ENCODE measurements around the gene GLYR1. TPM values are rescaled to one million over a fixed set of nuclear protein-coding genes. Genes with fewer than 3 reads are reported as not detected.

The GLYR1 gene
- total and polyA plus RNA-seq, 2 donors from 2014 or later: 47.9 to 119 TPM

DNA sequence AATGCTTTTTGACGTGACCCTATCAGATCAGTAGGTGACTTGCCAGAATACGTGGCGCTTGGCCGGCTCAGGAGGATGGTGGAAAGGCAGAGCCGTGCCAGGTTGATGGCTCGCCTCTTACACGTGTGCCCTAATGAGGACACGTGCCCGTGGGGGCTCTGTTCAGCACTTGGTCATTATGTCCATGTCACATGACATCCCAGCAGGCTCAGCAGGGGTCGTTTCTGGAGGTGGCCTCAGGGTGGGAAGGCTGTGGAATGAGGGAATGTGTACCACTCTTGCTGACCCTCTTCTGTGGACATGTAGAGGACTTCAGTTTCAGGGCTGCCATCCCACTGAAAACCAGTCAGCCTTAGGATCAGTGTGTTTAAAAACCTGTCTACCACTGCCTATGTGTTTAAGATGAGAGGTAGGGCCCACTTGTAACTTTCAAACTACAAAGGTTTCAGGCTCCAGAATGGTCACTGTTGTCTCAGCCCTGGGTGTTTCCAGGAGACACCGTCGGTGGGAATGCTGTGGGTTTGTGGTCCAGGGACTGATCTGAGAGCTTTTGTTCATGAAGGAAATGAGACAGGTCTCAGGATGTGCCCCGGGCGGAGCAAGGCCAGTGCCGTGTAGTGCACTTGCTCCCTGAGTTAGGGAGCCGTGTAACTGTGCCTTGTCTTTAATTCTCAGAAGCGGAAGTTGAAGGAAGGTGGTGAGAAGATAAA lies 12.3 kb upstream of the GLYR1 start:
- Histone ChIP-seq H3K9me3 (ENCODE audit: control insufficient read depth in 2 of 3, insufficient read depth in 1 of 3, low read length in 3 of 3) (no peaks in the 10 kb centered on the region), H3K36me3 (ENCODE audit: control insufficient read depth in 2 of 3, insufficient read depth in 3 of 3, low read length in 3 of 3) (peaks cover 4 to 68% (median 48%) of the 10 kb centered on the region in 3 donors), H3K27ac (ENCODE audit: low read depth in 2 of 2, low read length in 2 of 2) (no peak overlapping the region), H3K4me1 (ENCODE audit: control insufficient read depth in 2 of 3, insufficient read depth in 2 of 3, low read depth in 1 of 3, low read length in 3 of 3) (peaks cover 0 to 2% (median 0%) of the 10 kb centered on the region in 3 donors), H3K9ac (ENCODE audit: low read length in 3 of 3) (no peak overlapping the region), H3K27me3 (ENCODE audit: control insufficient read depth, insufficient read depth, low read length) (no peaks in the 10 kb centered on the region), H3K4me3 (ENCODE audit: low read length in 3 of 3) (no peak overlapping the region)
- DNase-seq (no peak), FAIRE-seq (no peak)
- intact Hi-C loops (cut with DNase I): no loop called here
- TF ChIP-seq, protein P1, sequence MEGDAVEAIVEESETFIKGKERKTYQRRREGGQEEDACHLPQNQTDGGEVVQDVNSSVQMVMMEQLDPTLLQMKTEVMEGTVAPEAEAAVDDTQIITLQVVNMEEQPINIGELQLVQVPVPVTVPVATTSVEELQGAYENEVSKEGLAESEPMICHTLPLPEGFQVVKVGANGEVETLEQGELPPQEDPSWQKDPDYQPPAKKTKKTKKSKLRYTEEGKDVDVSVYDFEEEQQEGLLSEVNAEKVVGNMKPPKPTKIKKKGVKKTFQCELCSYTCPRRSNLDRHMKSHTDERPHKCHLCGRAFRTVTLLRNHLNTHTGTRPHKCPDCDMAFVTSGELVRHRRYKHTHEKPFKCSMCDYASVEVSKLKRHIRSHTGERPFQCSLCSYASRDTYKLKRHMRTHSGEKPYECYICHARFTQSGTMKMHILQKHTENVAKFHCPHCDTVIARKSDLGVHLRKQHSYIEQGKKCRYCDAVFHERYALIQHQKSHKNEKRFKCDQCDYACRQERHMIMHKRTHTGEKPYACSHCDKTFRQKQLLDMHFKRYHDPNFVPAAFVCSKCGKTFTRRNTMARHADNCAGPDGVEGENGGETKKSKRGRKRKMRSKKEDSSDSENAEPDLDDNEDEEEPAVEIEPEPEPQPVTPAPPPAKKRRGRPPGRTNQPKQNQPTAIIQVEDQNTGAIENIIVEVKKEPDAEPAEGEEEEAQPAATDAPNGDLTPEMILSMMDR (IDR thresholded peaks at IDR 0.05; ENCODE audit: borderline replicate concordance, extremely low read depth, insufficient read depth): no peak

DNA sequence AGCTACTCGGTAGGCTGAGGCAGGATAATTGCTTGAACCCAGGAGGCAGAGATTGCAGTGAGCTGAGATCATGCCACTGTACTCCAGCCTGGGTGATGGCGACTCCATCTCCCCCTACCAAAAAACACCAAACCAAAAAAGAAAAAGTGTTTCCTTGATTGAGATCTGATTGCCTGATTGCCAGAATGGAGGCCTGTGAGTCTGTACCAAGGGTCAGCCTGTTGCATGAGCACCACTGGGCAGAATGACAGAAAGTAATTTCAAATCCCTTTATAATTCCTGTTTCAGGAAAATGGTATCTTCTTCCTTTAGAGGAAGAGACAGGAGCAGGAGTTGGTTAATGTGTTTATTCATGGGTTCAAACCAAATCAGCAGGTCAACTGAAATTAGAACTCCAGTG lies 8.7 kb upstream of the GLYR1 start:
- intact Hi-C loops (cut with DNase I): no loop called here
- no peaks in the 10 kb centered on the region for H3K4me1 ChIP-seq (ENCODE audit: control insufficient read depth in 2 of 3, insufficient read depth in 2 of 3, low read depth in 1 of 3, low read length in 3 of 3)
- TF ChIP-seq, protein P1 (IDR thresholded peaks at IDR 0.05; ENCODE audit: borderline replicate concordance, extremely low read depth, insufficient read depth): no peak
- no peaks in the 10 kb centered on the region for H3K27me3 ChIP-seq (ENCODE audit: control insufficient read depth, insufficient read depth, low read length)
- no peak overlapping the region for H3K9ac ChIP-seq (ENCODE audit: low read length in 3 of 3)
- no peak overlapping the region for H3K4me3 ChIP-seq (ENCODE audit: low read length in 3 of 3)
- H3K36me3 ChIP-seq (ENCODE audit: control insufficient read depth in 2 of 3, insufficient read depth in 3 of 3, low read length in 3 of 3): peaks cover 4 to 56% (median 38%) of the 10 kb centered on the region in 3 donors
- no peaks in the 10 kb centered on the region for H3K9me3 ChIP-seq (ENCODE audit: control insufficient read depth in 2 of 3, insufficient read depth in 1 of 3, low read length in 3 of 3)
- no peak overlapping the region for H3K27ac ChIP-seq (ENCODE audit: low read depth in 2 of 2, low read length in 2 of 2)
- DNase-seq (no peak), FAIRE-seq (no peak)

DNA sequence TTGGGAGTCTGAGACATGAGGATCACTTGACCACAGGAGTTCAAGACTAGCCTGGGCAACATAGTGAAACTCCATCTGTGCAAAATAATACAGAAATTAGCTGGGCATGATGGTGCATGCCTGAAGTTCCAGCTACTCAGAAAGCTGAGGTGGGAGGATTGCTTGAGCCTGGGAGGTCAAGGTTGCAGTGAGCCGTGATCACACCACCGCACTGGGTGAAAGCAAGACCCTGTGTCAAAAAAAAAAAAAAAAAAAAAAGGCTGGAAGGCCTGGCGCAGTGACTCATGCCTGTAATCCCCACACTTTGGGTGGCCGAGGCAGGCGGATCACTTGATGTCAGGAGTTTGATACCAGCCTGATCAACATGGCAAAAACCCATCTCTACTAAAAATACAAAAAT lies 8.3 kb upstream of the GLYR1 start:
- TF ChIP-seq, protein P1 (IDR thresholded peaks at IDR 0.05; ENCODE audit: borderline replicate concordance, extremely low read depth, insufficient read depth): no peak
- H3K9me3 ChIP-seq (ENCODE audit: control insufficient read depth in 2 of 3, insufficient read depth in 1 of 3, low read length in 3 of 3): no peaks in the 10 kb centered on the region
- no peak for FAIRE-seq
- intact Hi-C loops (cut with DNase I): no loop called here
- no peak overlapping the region for H3K4me3 ChIP-seq (ENCODE audit: low read length in 3 of 3)
- H3K27me3 ChIP-seq (ENCODE audit: control insufficient read depth, insufficient read depth, low read length): no peaks in the 10 kb centered on the region
- H3K27ac ChIP-seq (ENCODE audit: low read depth in 2 of 2, low read length in 2 of 2): no peak overlapping the region
- no peak for DNase-seq
- no peak overlapping the region for H3K9ac ChIP-seq (ENCODE audit: low read length in 3 of 3)
- H3K4me1 ChIP-seq (ENCODE audit: control insufficient read depth in 2 of 3, insufficient read depth in 2 of 3, low read depth in 1 of 3, low read length in 3 of 3): no peaks in the 10 kb centered on the region
- H3K36me3 ChIP-seq (ENCODE audit: control insufficient read depth in 2 of 3, insufficient read depth in 3 of 3, low read length in 3 of 3): peaks cover 4 to 52% (median 35%) of the 10 kb centered on the region in 3 donors

Data from kidney (tissue), 14 donors.